Fibroblast of lung (primary cell): ENCODE measurements around the gene SCN1B. TPM values are rescaled to one million over a fixed set of nuclear protein-coding genes. Genes with fewer than 3 reads are reported as not detected.

Experiments used
- DNase-seq, 2 donors: peaks; one replicate each; pipeline versions ENCODE4 v3.0.0 to v3.0.0-alpha.2; 2010; ENCODE audit warnings: low read depth in 2 of 2
- H2AFZ ChIP-seq: 2 replicates; pipeline ENCODE4 v1.5.1; 2012; ENCODE audit warnings: low read length, control low read depth, inconsistent platforms
- H3K27ac ChIP-seq: 2 replicates; pipeline ENCODE4 v1.5.1; 2011; ENCODE audit warnings: low read length, control low read depth; ENCODE audit not compliant: insufficient read depth
- H3K27me3 ChIP-seq: 2 replicates; pipeline ENCODE4 v1.5.1; 2011; ENCODE audit warnings: mild to moderate bottlenecking, low read length; ENCODE audit not compliant: control insufficient read depth, insufficient read depth
- H3K36me3 ChIP-seq: 2 replicates; pipeline ENCODE4 v1.5.1; 2011; ENCODE audit warnings: low read length; ENCODE audit not compliant: control insufficient read depth, insufficient read depth
- H3K4me1 ChIP-seq: 2 replicates; pipeline ENCODE4 v1.5.1; 2011; ENCODE audit warnings: low read length; ENCODE audit not compliant: control insufficient read depth, insufficient read depth; ENCODE audit errors: extremely low read depth
- H3K4me2 ChIP-seq: 2 replicates; pipeline ENCODE4 v1.5.1; 2011; ENCODE audit warnings: low read length, control low read depth; ENCODE audit not compliant: insufficient read depth; ENCODE audit errors: extremely low read depth
- H3K4me3 ChIP-seq, 4 experiments: fragments of 200-600 bp in 1 of 4; sonication (generic) in 1 of 4; replicated peaks in 1 of 4; 2 replicates each; pipeline ENCODE4 v1.5.1; 2011 to 2016; ENCODE audit warnings: low read length in 4 of 4, low read depth in 3 of 4, mild to moderate bottlenecking in 3 of 4, control low read depth in 2 of 4, inconsistent platforms in 1 of 4, mixed read lengths in 1 of 4; ENCODE audit not compliant: insufficient read depth in 1 of 4; ENCODE audit errors: control extremely low read depth in 1 of 4
- H3K79me2 ChIP-seq: 2 replicates; pipeline ENCODE4 v1.5.1; 2012; ENCODE audit warnings: mild to moderate bottlenecking, low read length, inconsistent platforms; ENCODE audit not compliant: control insufficient read depth, insufficient read depth
- H3K9ac ChIP-seq: 2 replicates; pipeline ENCODE4 v1.5.1; 2011; ENCODE audit warnings: mild to moderate bottlenecking, low read length, control low read depth; ENCODE audit not compliant: insufficient read depth
- H3K9me3 ChIP-seq: 2 replicates; pipeline ENCODE4 v1.5.1; 2012; ENCODE audit warnings: low read depth, low read length; ENCODE audit not compliant: control insufficient read depth, insufficient read depth
- H4K20me1 ChIP-seq: 2 replicates; pipeline ENCODE4 v1.5.1; 2011; ENCODE audit warnings: low read length; ENCODE audit not compliant: control insufficient read depth, insufficient read depth; ENCODE audit errors: extremely low read depth
- CTCF ChIP-seq, 2 donors: IDR thresholded peaks in 1 of 2; conservative IDR thresholded peaks in 1 of 2; 1 replicate in 1 of 2; 2 replicates in 1 of 2; pipeline ENCODE4 v1.5.1; 2011 to 2012; ENCODE audit warnings: low read length in 2 of 2, control low read depth in 1 of 2, inconsistent platforms in 1 of 2, low read depth in 1 of 2, mild to moderate bottlenecking in 1 of 2
- EZH2 ChIP-seq: IDR thresholded peaks from 2 replicates; pipeline ENCODE4 v1.5.1; 2012; ENCODE audit warnings: low read length, control low read depth, mild to moderate bottlenecking; ENCODE audit errors: missing control alignments
- polyA plus RNA-seq, 2 donors: library from polyadenylated mRNA; depleted of rRNA in 1 of 2; stranded (reverse) in 1 of 2; unstranded in 1 of 2; fragments of >200 nt; gene quantifications; 2 replicates each; pipeline ENCODE4 v1.2.1, GENCODE V29; 2011 to 2012; ENCODE audit warnings: missing spikeins in 1 of 2
- total RNA-seq: library from RNA; depleted of rRNA; stranded (reverse); fragments of >200 nt; gene quantifications from 2 replicates; pipeline ENCODE4 v1.2.1, GENCODE V29; 2014

The SCN1B gene
- total and polyA plus RNA-seq, 2 donors (not counting 1 experiment from before 2014, with no cell fraction given), result 11.0 to 14.5 TPM

GRCh38 chr19:35038623-35039512 lies 8.6 kb downstream of the SCN1B start:
- TF ChIP-seq EZH2 (no peak), CTCF (conservative IDR thresholded peaks at IDR 0.05 in 1 of 2, IDR thresholded peaks at IDR 0.05 in 1 of 2; ENCODE audit: low read depth in 1 of 2, low read length in 2 of 2) (no peak)
- no peak overlapping the region for H3K4me3 ChIP-seq
- DNase-seq, result peak; percentile 7 to 34
- H3K4me2 ChIP-seq, result no peak overlapping the region
- no peaks in the 10 kb centered on the region for H3K27me3 ChIP-seq
- H4K20me1 ChIP-seq, result no peaks in the 10 kb centered on the region
- H2AFZ ChIP-seq, result no peak overlapping the region
- H3K79me2 ChIP-seq, result no peaks in the 10 kb centered on the region
- no peak overlapping the region for H3K9ac ChIP-seq
- H3K9me3 ChIP-seq, result no peaks in the 10 kb centered on the region
- H3K4me1 ChIP-seq, result peaks cover 6% of the 10 kb centered on the region
- H3K36me3 ChIP-seq, result peaks cover 1% of the 10 kb centered on the region
- H3K27ac ChIP-seq, result no peak overlapping the region

GRCh38 chr19:35039881-35040825 lies 9.9 kb downstream of the SCN1B start:
- Histone ChIP-seq H2AFZ (peak overlapping the region; percentile 2), H3K4me3 (no peak overlapping the region), H3K79me2 (no peaks in the 10 kb centered on the region), H3K9me3 (no peaks in the 10 kb centered on the region), H3K4me1 (peaks cover 6% of the 10 kb centered on the region), H3K36me3 (no peaks in the 10 kb centered on the region), H4K20me1 (no peaks in the 10 kb centered on the region), H3K4me2 (no peak overlapping the region), H3K27me3 (no peaks in the 10 kb centered on the region), H3K27ac (no peak overlapping the region), H3K9ac (no peak overlapping the region)
- no peak for TF ChIP-seq EZH2
- TF ChIP-seq CTCF (conservative IDR thresholded peaks at IDR 0.05 in 1 of 2, IDR thresholded peaks at IDR 0.05 in 1 of 2; ENCODE audit: low read depth in 1 of 2, low read length in 2 of 2), result no peak
- DNase-seq, result no peak
